GM12878 (cell line): ENCODE results near the gene NOP9. TPM values are rescaled to one million over a fixed set of nuclear protein-coding genes. Genes with fewer than 3 reads are reported as not detected.
A peak's percentile ranks its signal among the peaks of the same experiment; 100 is the strongest.

ENCODE experiments used
- ATAC-seq: fragments of 200-7000 bp; cut with Tn5 transposase; 3 replicates; pipeline ENCODE4 v1.9.1; 2020; ENCODE audit warnings: mild to moderate bottlenecking, moderate library complexity
- BruUV-seq: library from RNA; stranded (reverse); fragments of 400-500 nt; replicated peaks from 2 replicates; lab custom pipeline; 2021; lab: Mats Ljungman, UMichigan
- CTCF ChIA-PET: fragments of 300-600 bp; sonication (Branson Sonifier 250); formaldehyde crosslinking; extraction: SDS; loops from one replicate; lab custom pipeline; 2021; ENCODE audit warnings: inconsistent platforms; lab: Yijun Ruan, JAX
- POLR2A ChIA-PET: fragments of 350-600 bp; formaldehyde crosslinking; extraction: SDS; loops from one replicate; lab custom pipeline; 2021; ENCODE audit warnings: inconsistent platforms; lab: Charles Lee
- RAD21 ChIA-PET: fragments of 300-600 bp; sonication (Branson Sonifier 250); formaldehyde crosslinking; loops from one replicate; lab custom pipeline; 2023; ENCODE audit warnings: antibody characterized with exemption; ENCODE audit not compliant: unreplicated experiment; lab: Charles Lee
- SMC1A ChIA-PET: fragments of 300-600 bp; sonication (Branson Sonifier 250); formaldehyde crosslinking; loops from one replicate; lab custom pipeline; 2023; ENCODE audit not compliant: unreplicated experiment, uncharacterized antibody; lab: Charles Lee
- DNase-seq: peaks from one replicate; pipeline ENCODE4 v3.0.0-alpha.2; 2011; ENCODE audit warnings: low read depth, low spot score
- FAIRE-seq: peaks from 3 replicates; lab custom pipeline; 2011; peaks lifted over from hg19 to GRCh38; lab: Jason Lieb, UNC
- H2AFZ ChIP-seq: 2 replicates; pipeline ENCODE4 v1.6.0; 2011; ENCODE audit warnings: low read depth, low read length, control low read depth; ENCODE audit not compliant: control insufficient read depth
- H3K27ac ChIP-seq: 2 replicates; pipeline ENCODE4 v1.5.1; 2011; ENCODE audit warnings: control low read depth; ENCODE audit not compliant: control insufficient read depth, insufficient read depth
- H3K27me3 ChIP-seq, 2 experiments: replicated peaks in 1 of 2; 2 replicates each; pipeline versions ENCODE4 v1.6.0 to v1.6.1; 2011; ENCODE audit warnings: low read length in 1 of 2; ENCODE audit not compliant: control insufficient read depth in 2 of 2, insufficient read depth in 2 of 2
- H3K36me3 ChIP-seq, 2 experiments: 2 replicates each; pipeline ENCODE4 v1.5.1; 2011; ENCODE audit warnings: low read length in 1 of 2; ENCODE audit not compliant: control insufficient read depth in 2 of 2, insufficient read depth in 2 of 2
- H3K4me1 ChIP-seq: 2 replicates; pipeline ENCODE4 v1.6.1; 2011; ENCODE audit warnings: mild to moderate bottlenecking, low read length, moderate library complexity, mixed read lengths; ENCODE audit not compliant: control insufficient read depth, insufficient read depth
- H3K4me2 ChIP-seq: 2 replicates; pipeline ENCODE4 v1.6.0; 2011; ENCODE audit warnings: control low read depth; ENCODE audit not compliant: control insufficient read depth, insufficient read depth
- H3K4me3 ChIP-seq: fragments of 200-600 bp; sonication (generic); 2 replicates; pipeline ENCODE4 v1.5.1; 2016
- H3K79me2 ChIP-seq: 2 replicates; pipeline ENCODE4 v1.6.0; 2011; ENCODE audit warnings: low read length; ENCODE audit not compliant: control insufficient read depth, insufficient read depth
- H3K9ac ChIP-seq: 2 replicates; pipeline ENCODE4 v1.8.0; 2011; ENCODE audit warnings: low read length, control low read depth, mixed read lengths; ENCODE audit not compliant: control insufficient read depth, insufficient read depth
- H3K9me3 ChIP-seq: replicated peaks from 3 replicates; pipeline ENCODE4 v1.5.1; 2011; ENCODE audit warnings: mild to moderate bottlenecking, low read length; ENCODE audit not compliant: control insufficient read depth, insufficient read depth
- H4K20me1 ChIP-seq: 2 replicates; pipeline ENCODE4 v1.6.0; 2011; ENCODE audit not compliant: control insufficient read depth, insufficient read depth
- CBX5 ChIP-seq: sonication (generic); IDR thresholded peaks from 2 replicates; pipeline ENCODE4 v1.6.1; 2016; ENCODE audit warnings: low read depth, moderate library complexity, mild to moderate bottlenecking, inconsistent platforms
- ETV6 ChIP-seq, 2 experiments: fragments of 450-650 bp in 1 of 2; IDR thresholded peaks in 1 of 2; conservative IDR thresholded peaks in 1 of 2; 2 replicates each; pipeline ENCODE4 v1.6.1; 2014; ENCODE audit warnings: antibody characterized with exemption in 1 of 2, borderline replicate concordance in 1 of 2, low read depth in 1 of 2, mild to moderate bottlenecking in 1 of 2, moderate library complexity in 1 of 2
- JUNB ChIP-seq: IDR thresholded peaks from 2 replicates; pipeline ENCODE4 v1.6.1; 2016; ENCODE audit warnings: antibody characterized with exemption, mild to moderate bottlenecking
- MXI1 ChIP-seq: fragments of 150-350 bp; IDR thresholded peaks from 2 replicates; pipeline ENCODE4 v1.6.1; 2011; ENCODE audit warnings: low read depth, mild to moderate bottlenecking, inconsistent platforms, low read length, improper control_type of control experiment
- POLR2A ChIP-seq: IDR thresholded peaks from 2 replicates; pipeline ENCODE4 v1.6.1; 2011; ENCODE audit warnings: low read depth, mild to moderate bottlenecking, low read length
- SRF ChIP-seq, 2 experiments: IDR thresholded peaks; 2 replicates each; pipeline ENCODE4 v1.6.1; 2011; ENCODE audit warnings: low read depth in 2 of 2, low read length in 2 of 2, mild to moderate bottlenecking in 1 of 2, moderate library complexity in 1 of 2
- SUPT20H ChIP-seq: IDR thresholded peaks from 2 replicates; pipeline ENCODE4 v1.6.1; 2011; ENCODE audit warnings: low read depth, mild to moderate bottlenecking, low read length, moderate library complexity, borderline replicate concordance; ENCODE audit not compliant: control insufficient read depth
- TBL1XR1 ChIP-seq: IDR thresholded peaks from 2 replicates; pipeline ENCODE4 v1.6.1; 2012; ENCODE audit warnings: low read depth, low read length, improper control_type of control experiment
- ZSCAN29 ChIP-seq: fragments of 450-650 bp; IDR thresholded peaks from 2 replicates; pipeline ENCODE4 v1.6.1; 2017; ENCODE audit warnings: mild to moderate bottlenecking, moderate library complexity
- WGBS: methylation state at CpG from one replicate; pipeline ENCODE4 v1.1.6; 2016; ENCODE audit warnings: low lambda C conversion rate; ENCODE audit not compliant: insufficient replicate concordance, insufficient coverage; ENCODE audit errors: missing lambda C conversion rate; 5-methylcytosine and 5-hydroxymethylcytosine counted together
- in situ Hi-C: fragments of 300-500 bp; cut with MboI; formaldehyde crosslinking; loops from 9 replicates; pipeline ENCODE4 v1.14.3; 2018; ENCODE audit warnings: mixed read lengths
- intact Hi-C: fragments of 100-400 bp; cut with micrococcal nuclease; formaldehyde crosslinking; loops from one replicate; pipeline ENCODE4 v1.14.2; 2022; ENCODE audit not compliant: unreplicated experiment
- polyA plus RNA-seq, 11 experiments: library from polyadenylated mRNA; depleted of rRNA in 4 of 11; unstranded in 6 of 11; stranded (reverse) in 5 of 11; fragments of >200 nt; fragmentation: Nextera tagmentation in 4 of 11; fragmentation: Illumina TruSeq in 1 of 11; extraction: Ambion mirVana in 4 of 11; extraction: Trizol in 1 of 11; gene quantifications; 1 replicate in 1 of 11; 2 replicates in 10 of 11; pipeline versions ENCODE4 v1.2.1 to v1.2.3, GENCODE V29; 2011 to 2016; ENCODE audit warnings: inconsistent platforms in 2 of 11, missing spikeins in 2 of 11, low read depth in 1 of 11
- total RNA-seq, 4 experiments: library from RNA; depleted of rRNA in 3 of 4; stranded (reverse); fragments of >200 nt in 3 of 4; fragmentation: Illumina TruSeq in 1 of 4; extraction: Trizol in 1 of 4; gene quantifications; 2 replicates each; pipeline versions ENCODE4 v1.2.1 to v1.2.3, GENCODE V29; 2013 to 2021
- TF ChIP-seq, protein P1 (sequence below): fragments of 450-650 bp; IDR thresholded peaks from 2 replicates; pipeline ENCODE4 v1.6.1; 2016; ENCODE audit warnings: mild to moderate bottlenecking
- TF ChIP-seq, protein P2 (sequence below): fragments of 450-650 bp; IDR thresholded peaks from 2 replicates; pipeline ENCODE4 v1.6.1; 2017; ENCODE audit warnings: mild to moderate bottlenecking, moderate library complexity

Gene NOP9
- total and polyA plus RNA-seq, 10 of the 15 experiments (the other 5 are each of a cell fraction or from before 2014, with no cell fraction given): 2.4 to 43.9 (median 20.3) TPM

DNA sequence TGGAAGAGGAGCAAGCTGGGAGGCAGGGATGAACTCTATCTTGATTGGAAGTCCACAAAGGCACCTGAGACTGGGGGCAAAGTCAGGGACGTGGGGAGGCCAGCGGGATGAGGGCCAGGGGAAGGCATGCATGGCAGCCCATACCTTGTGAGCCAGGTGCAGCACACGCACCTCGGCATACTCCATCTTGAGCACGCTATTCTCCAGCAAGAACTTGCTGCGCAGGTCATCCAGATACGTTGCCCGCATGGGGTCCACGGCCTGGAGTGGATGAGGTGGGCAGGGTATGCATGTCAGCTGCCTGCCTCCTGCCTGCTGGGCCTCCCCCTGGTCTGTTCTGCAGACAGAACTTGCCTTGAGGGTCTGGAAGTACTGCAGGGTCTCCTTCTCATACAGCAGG, 32.1 kb upstream of the NOP9 start:
- ChIA-PET RAD21 (no interaction called here), POLR2A (interaction anchor here (10.9 kb wide), 1 partner anchor 22 kb away, joined by 171 read pairs; the partner anchor contains the start of gene TINF2), SMC1A (interaction anchor here (0.9 to 1.1 kb wide), 2 partner anchors 16 to 23 kb away, joined by 3 read pairs; no protein-coding TSS in a partner anchor), CTCF (interaction anchor here (1.1 kb wide), 1 partner anchor 30 kb away, joined by 3 read pairs; no protein-coding TSS in a partner anchor)
- H3K27ac ChIP-seq: no peak overlapping the region
- H2AFZ ChIP-seq: no peak overlapping the region
- TF ChIP-seq POLR2A (0 out of 2 replicates have a peak, but pooled peaks have one; percentile 26), MXI1 (no peak)
- FAIRE-seq: no peak
- in situ Hi-C loops (no loop called here), intact Hi-C loops (no loop called here)
- peaks cover 3% of the 10 kb centered on the region for H3K4me1 ChIP-seq
- H3K4me2 ChIP-seq: no peak overlapping the region
- no peak overlapping the region for H3K9ac ChIP-seq
- no TSS peak for BruUV-seq
- H3K79me2 ChIP-seq: peaks cover 10% of the 10 kb centered on the region
- H3K27me3 ChIP-seq: no peaks in the 10 kb centered on the region
- H3K36me3 ChIP-seq: peaks cover 3 to 18% of the 10 kb centered on the region in 2 experiments; a peak in 3 of 4 replicates
- ATAC-seq: no peak
- no peak for DNase-seq
- 97% methylated on average over 9 of the region's 9 CpGs for WGBS
- H3K9me3 ChIP-seq: no peaks in the 10 kb centered on the region
- no peaks in the 10 kb centered on the region for H4K20me1 ChIP-seq
- H3K4me3 ChIP-seq: no peak overlapping the region

DNA sequence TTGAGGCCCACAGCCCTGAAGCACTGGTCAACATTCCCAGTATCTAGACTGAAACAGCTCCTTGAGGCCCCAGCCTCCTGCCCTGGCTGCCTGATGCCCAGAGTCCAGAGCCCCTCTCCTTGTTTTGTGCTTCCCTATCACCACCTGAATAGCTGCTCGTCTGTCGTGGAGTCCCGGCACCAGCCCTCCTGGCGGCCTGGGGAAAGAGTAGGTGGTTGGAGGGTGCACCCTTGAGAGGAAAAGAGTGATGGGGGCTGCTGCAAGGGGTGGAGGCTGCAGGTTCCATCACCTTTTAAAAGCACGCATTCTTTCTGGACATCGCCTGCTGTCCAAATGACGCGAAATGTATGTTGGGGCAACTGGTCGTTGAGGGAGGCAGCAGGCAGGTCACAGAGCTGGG, 31.4 kb upstream of the NOP9 start:
- Histone ChIP-seq H3K36me3 (peaks cover 3 to 18% of the 10 kb centered on the region in 2 experiments; a peak in 3 of 4 replicates), H3K27me3 (no peaks in the 10 kb centered on the region), H3K9me3 (no peaks in the 10 kb centered on the region), H3K4me2 (no peak overlapping the region), H3K27ac (no peak overlapping the region), H3K4me3 (no peak overlapping the region), H3K79me2 (peaks cover 12% of the 10 kb centered on the region), H3K4me1 (peaks cover 10% of the 10 kb centered on the region), H2AFZ (no peak overlapping the region), H4K20me1 (no peaks in the 10 kb centered on the region), H3K9ac (no peak overlapping the region)
- 89% methylated on average over 9 of the region's 9 CpGs for WGBS
- CTCF ChIA-PET: interaction anchor here (1.1 to 17.1 kb wide), 2 partner anchors 23 to 29 kb away, joined by 3 to 266 read pairs; partner anchors contain the start of gene TINF2
- ATAC-seq: no peak
- RAD21 ChIA-PET: interaction anchor here (0.5 kb wide), 1 partner anchor 25 kb away, joined by 3 read pairs; no protein-coding TSS in a partner anchor
- SMC1A ChIA-PET: interaction anchor here (0.9 to 1.1 kb wide), 2 partner anchors 17 to 22 kb away, joined by 3 read pairs; no protein-coding TSS in a partner anchor
- no TSS peak for BruUV-seq
- no peak for FAIRE-seq
- in situ Hi-C loops (no loop called here), intact Hi-C loops (no loop called here)
- DNase-seq: no peak
- POLR2A ChIA-PET: interaction anchor here (0.6 to 10.9 kb wide), 2 partner anchors 23 to 98 kb away, joined by 3 to 171 read pairs; partner anchors contain the start of gene TINF2
- TF ChIP-seq CBX5: no peak
- TF ChIP-seq SRF (IDR thresholded peaks at IDR 0.05; ENCODE audit: low read depth in 2 of 2, low read length in 2 of 2): no peak
- no peak for TF ChIP-seq ZSCAN29
- no peak for TF ChIP-seq ETV6 (conservative IDR thresholded peaks at IDR 0.05 in 1 of 2, IDR thresholded peaks at IDR 0.05 in 1 of 2; ENCODE audit: borderline replicate concordance in 1 of 2, low read depth in 1 of 2)
- TF ChIP-seq TBL1XR1: no peak
- TF ChIP-seq, protein P1, sequence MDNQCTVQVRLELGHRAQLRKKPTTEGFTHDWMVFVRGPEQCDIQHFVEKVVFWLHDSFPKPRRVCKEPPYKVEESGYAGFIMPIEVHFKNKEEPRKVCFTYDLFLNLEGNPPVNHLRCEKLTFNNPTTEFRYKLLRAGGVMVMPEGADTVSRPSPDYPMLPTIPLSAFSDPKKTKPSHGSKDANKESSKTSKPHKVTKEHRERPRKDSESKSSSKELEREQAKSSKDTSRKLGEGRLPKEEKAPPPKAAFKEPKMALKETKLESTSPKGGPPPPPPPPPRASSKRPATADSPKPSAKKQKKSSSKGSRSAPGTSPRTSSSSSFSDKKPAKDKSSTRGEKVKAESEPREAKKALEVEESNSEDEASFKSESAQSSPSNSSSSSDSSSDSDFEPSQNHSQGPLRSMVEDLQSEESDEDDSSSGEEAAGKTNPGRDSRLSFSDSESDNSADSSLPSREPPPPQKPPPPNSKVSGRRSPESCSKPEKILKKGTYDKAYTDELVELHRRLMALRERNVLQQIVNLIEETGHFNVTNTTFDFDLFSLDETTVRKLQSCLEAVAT: no peak
- no peak for TF ChIP-seq JUNB
- TF ChIP-seq, protein P2, sequence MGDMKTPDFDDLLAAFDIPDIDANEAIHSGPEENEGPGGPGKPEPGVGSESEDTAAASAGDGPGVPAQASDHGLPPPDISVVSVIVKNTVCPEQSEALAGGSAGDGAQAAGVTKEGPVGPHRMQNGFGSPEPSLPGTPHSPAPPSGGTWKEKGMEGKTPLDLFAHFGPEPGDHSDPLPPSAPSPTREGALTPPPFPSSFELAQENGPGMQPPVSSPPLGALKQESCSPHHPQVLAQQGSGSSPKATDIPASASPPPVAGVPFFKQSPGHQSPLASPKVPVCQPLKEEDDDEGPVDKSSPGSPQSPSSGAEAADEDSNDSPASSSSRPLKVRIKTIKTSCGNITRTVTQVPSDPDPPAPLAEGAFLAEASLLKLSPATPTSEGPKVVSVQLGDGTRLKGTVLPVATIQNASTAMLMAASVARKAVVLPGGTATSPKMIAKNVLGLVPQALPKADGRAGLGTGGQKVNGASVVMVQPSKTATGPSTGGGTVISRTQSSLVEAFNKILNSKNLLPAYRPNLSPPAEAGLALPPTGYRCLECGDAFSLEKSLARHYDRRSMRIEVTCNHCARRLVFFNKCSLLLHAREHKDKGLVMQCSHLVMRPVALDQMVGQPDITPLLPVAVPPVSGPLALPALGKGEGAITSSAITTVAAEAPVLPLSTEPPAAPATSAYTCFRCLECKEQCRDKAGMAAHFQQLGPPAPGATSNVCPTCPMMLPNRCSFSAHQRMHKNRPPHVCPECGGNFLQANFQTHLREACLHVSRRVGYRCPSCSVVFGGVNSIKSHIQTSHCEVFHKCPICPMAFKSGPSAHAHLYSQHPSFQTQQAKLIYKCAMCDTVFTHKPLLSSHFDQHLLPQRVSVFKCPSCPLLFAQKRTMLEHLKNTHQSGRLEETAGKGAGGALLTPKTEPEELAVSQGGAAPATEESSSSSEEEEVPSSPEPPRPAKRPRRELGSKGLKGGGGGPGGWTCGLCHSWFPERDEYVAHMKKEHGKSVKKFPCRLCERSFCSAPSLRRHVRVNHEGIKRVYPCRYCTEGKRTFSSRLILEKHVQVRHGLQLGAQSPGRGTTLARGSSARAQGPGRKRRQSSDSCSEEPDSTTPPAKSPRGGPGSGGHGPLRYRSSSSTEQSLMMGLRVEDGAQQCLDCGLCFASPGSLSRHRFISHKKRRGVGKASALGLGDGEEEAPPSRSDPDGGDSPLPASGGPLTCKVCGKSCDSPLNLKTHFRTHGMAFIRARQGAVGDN: no peak
- TF ChIP-seq SUPT20H: no peak
